ENCODE data around the gene GABARAPL1. TPM values are rescaled to one million over a fixed set of nuclear protein-coding genes. Genes with fewer than 3 reads are reported as not detected.

Gene GABARAPL1
- total and polyA plus RNA-seq, 10 of the 15 experiments (the other 5 are each of a cell fraction or from before 2014, with no cell fraction given) = 0.42 to 3.7 (median 1.4) TPM

- 62% methylated on average over 7 of the region's 7 CpGs for WGBS (ENCODE audit: insufficient coverage, insufficient replicate concordance, low lambda C conversion rate, missing lambda C conversion rate)
- Histone ChIP-seq H2AFZ (ENCODE audit: control insufficient read depth, low read depth, low read length) (no peak overlapping the region), H3K9me3 (replicated peaks; ENCODE audit: control insufficient read depth, insufficient read depth, low read length) (no peaks in the 10 kb centered on the region), H3K4me1 (ENCODE audit: control insufficient read depth, insufficient read depth, low read length) (no peaks in the 10 kb centered on the region), H3K27ac (ENCODE audit: control insufficient read depth, insufficient read depth) (no peak overlapping the region), H3K79me2 (ENCODE audit: control insufficient read depth, insufficient read depth, low read length) (no peaks in the 10 kb centered on the region), H3K9ac (ENCODE audit: control insufficient read depth, insufficient read depth, low read length) (no peak overlapping the region), H3K36me3 (ENCODE audit: control insufficient read depth in 2 of 2, insufficient read depth in 2 of 2, low read length in 1 of 2) (no peaks in the 10 kb centered on the region), H3K4me3 (no peak overlapping the region), H3K27me3 (replicated peaks in 1 of 2; ENCODE audit: control insufficient read depth in 2 of 2, insufficient read depth in 2 of 2, low read length in 1 of 2) (no peaks in the 10 kb centered on the region), H3K4me2 (ENCODE audit: control insufficient read depth, insufficient read depth) (no peak overlapping the region), H4K20me1 (ENCODE audit: control insufficient read depth, insufficient read depth) (no peaks in the 10 kb centered on the region)
- in situ Hi-C loops (cut with MboI) (no loop called here), intact Hi-C loops (cut with micrococcal nuclease; ENCODE audit: unreplicated experiment) (no loop called here)
- BruUV-seq (replicated peaks) = no TSS peak
- SMC1A ChIA-PET (ENCODE audit: uncharacterized antibody, unreplicated experiment) = no interaction called here
- DNase-seq (ENCODE audit: low read depth, low spot score) (no peak), ATAC-seq (no peak), FAIRE-seq (no peak)
- RAD21 ChIA-PET (ENCODE audit: unreplicated experiment) = no interaction called here
- CTCF ChIA-PET = interaction anchor here (1.3 kb wide), 1 partner anchor 10 kb away, joined by 6 read pairs; no protein-coding TSS in a partner anchor
- POLR2A ChIA-PET = no interaction called here
- TF ChIP-seq SUZ12 (IDR thresholded peaks at IDR 0.05; ENCODE audit: unreplicated experiment) = no peak
- no peak for TF ChIP-seq SP1 (IDR thresholded peaks at IDR 0.05; ENCODE audit: low read depth, low read length)
- TF ChIP-seq BCL3 (IDR thresholded peaks at IDR 0.05; ENCODE audit: borderline replicate concordance, insufficient read depth, low read depth, low read length, poor library complexity, severe bottlenecking) = no peak
- TF ChIP-seq PAX5 (IDR thresholded peaks at IDR 0.05; ENCODE audit: borderline replicate concordance, low read depth, low read length) = no peak
- no peak for TF ChIP-seq E2F4 (IDR thresholded peaks at IDR 0.05; ENCODE audit: low read depth, low read length)
- no peak for TF ChIP-seq KLF5 (IDR thresholded peaks at IDR 0.05; ENCODE audit: partially characterized antibody)
- TF ChIP-seq PRDM15 (CRISPR knock-in tag; IDR thresholded peaks at IDR 0.05) = no peak
- no peak for TF ChIP-seq MXI1 (IDR thresholded peaks at IDR 0.05; ENCODE audit: low read depth, low read length)
- TF ChIP-seq ASH2L (IDR thresholded peaks at IDR 0.05; ENCODE audit: borderline replicate concordance, low read depth) = no peak
- TF ChIP-seq ELK1 (IDR thresholded peaks at IDR 0.05; ENCODE audit: low read depth, low read length) = no peak
- TF ChIP-seq ZBTB33 (IDR thresholded peaks at IDR 0.05) = no peak
- TF ChIP-seq CBFB (IDR thresholded peaks at IDR 0.05; ENCODE audit: low read depth) = no peak
- TF ChIP-seq HCFC1 (IDR thresholded peaks at IDR 0.05; ENCODE audit: low read length) = no peak
- no peak for TF ChIP-seq FOXK2 (IDR thresholded peaks at IDR 0.05)
Measured at GRCh38 chr12:10184261-10184843, 28.3 kb upstream of the GABARAPL1 start.

Data from GM12878 (cell line).